Astrocyte of the cerebellum (primary cell): ENCODE measurements around the gene TIAM1.

Experiments used
- DNase-seq: peaks from one replicate; pipeline ENCODE4 v3.0.0-alpha.2; 2011; ENCODE audit warnings: low read depth
- H3K4me3 ChIP-seq: 2 replicates; pipeline ENCODE4 v1.5.1; 2011; ENCODE audit warnings: mild to moderate bottlenecking, low read depth, low read length, moderate library complexity
- in situ Hi-C: cut with HindIII; loops from 2 replicates; pipeline ENCODE4 v1.10.0; 2017; ENCODE audit warnings: low sequenced_read_pairs
- TF ChIP-seq, protein P1 (sequence below): IDR thresholded peaks from 2 replicates; pipeline ENCODE4 v1.5.1; 2012; ENCODE audit warnings: low read length, low read depth, moderate library complexity, mild to moderate bottlenecking; ENCODE audit errors: missing control alignments

Gene TIAM1

DNA sequence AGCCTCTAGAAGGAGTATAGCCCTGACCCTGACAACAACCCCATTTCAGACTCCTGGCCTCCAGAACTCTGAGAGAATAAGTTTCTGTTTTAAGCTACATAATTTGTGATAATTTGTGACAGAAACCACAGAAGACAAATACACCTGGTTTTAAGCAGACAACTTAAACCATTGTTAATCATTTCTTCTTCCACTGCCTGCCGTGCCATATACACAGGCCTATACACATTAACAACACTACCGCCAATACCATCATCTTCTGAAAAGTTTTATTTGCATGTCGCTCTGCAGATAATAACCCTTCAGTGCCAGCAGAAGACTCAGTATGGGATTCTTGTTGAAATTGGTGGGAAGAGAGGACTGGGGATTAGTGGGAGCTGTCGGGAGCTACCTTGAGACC, 265.8 kb downstream of the TIAM1 start:
- TF ChIP-seq, protein P1, sequence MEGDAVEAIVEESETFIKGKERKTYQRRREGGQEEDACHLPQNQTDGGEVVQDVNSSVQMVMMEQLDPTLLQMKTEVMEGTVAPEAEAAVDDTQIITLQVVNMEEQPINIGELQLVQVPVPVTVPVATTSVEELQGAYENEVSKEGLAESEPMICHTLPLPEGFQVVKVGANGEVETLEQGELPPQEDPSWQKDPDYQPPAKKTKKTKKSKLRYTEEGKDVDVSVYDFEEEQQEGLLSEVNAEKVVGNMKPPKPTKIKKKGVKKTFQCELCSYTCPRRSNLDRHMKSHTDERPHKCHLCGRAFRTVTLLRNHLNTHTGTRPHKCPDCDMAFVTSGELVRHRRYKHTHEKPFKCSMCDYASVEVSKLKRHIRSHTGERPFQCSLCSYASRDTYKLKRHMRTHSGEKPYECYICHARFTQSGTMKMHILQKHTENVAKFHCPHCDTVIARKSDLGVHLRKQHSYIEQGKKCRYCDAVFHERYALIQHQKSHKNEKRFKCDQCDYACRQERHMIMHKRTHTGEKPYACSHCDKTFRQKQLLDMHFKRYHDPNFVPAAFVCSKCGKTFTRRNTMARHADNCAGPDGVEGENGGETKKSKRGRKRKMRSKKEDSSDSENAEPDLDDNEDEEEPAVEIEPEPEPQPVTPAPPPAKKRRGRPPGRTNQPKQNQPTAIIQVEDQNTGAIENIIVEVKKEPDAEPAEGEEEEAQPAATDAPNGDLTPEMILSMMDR = no peak

DNA sequence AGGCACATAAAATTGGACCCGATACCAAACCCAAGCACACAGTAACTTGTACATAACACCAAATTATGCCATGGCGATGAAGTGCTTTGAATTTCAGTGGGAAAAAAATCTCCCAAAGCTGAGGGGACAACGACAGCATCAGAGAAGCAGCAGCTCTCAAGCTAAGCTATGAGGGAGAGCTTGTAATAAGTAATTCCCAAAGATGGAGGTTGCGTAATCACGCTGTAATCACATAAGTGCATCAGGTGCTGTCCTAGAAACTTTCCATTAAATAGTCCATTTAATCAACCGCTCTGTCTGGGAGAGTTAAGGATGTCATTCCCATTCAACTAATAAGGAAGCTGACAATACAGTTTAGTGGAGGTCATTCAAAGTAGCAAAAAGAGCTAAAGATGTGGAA, 268.2 kb downstream of the TIAM1 start:
- no peak overlapping the region for H3K4me3 ChIP-seq
- TF ChIP-seq, protein P1 = no peak
- in situ Hi-C loops = no loop called here
- no peak for DNase-seq

More for the DNA sequence above, 265.8 kb downstream of the TIAM1 start:
- in situ Hi-C loops = no loop called here
- H3K4me3 ChIP-seq = no peak overlapping the region
- no peak for DNase-seq

DNA sequence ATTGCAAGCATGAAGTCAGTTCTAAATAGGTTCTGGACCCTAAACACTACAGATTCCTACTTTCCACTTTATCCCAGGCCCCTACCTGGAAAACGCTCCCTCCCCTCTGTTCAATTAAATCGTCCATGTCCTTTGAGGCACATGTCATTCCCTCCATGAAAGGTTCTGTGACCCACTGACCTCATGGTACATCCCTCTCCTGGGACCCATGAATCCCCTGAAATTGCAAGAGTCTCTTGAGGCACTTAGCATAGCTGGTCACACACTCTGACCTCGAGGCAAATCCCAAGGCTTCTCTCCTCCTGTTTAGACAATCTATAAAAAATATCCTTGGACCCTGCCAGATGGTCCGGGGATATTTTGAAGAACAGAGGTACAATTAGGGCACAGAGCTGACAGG, 271.5 kb downstream of the TIAM1 start:
- TF ChIP-seq, protein P1 = no peak
- DNase-seq = no peak
- in situ Hi-C loops = no loop called here
- H3K4me3 ChIP-seq = no peak overlapping the region
